ENCODE data around the gene ESRRA. TPM values are rescaled to one million over a fixed set of nuclear protein-coding genes. Genes with fewer than 3 reads are reported as not detected.

ESRRA gene
- total and polyA plus RNA-seq, 2 of the 8 experiments (the other 6 are each of a cell fraction or from before 2014, with no cell fraction given): 18.2 to 37.0 TPM

DNA sequence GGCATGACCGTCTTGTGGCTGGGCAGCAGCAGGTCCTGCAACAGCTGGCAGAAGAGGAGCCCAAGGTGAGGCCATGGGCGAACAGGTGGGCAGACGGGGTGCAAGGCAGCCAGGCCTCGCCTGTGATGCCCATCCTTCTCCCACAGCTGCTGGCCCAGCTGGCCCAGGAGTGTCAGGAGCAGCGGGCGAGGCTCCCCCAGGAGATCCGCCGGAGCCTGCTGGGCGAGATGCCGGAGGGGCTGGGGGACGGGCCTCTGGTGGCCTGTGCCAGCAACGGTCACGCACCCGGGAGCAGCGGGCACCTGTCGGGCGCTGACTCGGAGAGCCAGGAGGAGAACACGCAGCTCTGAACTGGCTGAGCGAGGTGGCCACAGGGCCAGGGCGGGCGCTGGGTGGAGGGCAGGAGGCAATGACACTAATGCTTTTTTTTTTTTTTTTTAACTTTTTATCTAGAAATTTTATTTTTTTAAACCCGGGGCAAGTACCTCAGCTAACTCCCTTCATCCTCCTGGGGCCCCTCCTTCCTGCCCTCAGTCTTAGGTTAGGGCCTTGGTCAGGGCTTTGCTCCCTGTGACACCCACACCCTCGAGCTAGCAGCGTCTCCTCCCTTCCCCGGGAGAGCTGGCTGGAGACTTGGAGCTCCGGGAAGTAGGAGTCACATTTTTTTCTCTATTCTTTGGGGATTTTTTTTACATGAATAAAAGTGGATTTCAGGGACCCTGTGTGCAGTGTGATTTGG is 37.9 kb upstream of the ESRRA start:
- peaks cover 0 to 11% (median 5%) of the 10 kb centered on the region in 4 experiments; a peak in 5 of 7 replicates for H3K4me1 ChIP-seq (replicated peaks in 1 of 4; ENCODE audit: control insufficient read depth in 3 of 4, insufficient read depth in 4 of 4, low read length in 3 of 4)
- no peak overlapping the region for H3K4ac ChIP-seq (replicated peaks; ENCODE audit: insufficient read length, low read depth, low read length)
- H2BK12ac ChIP-seq (ENCODE audit: low read depth, low read length): no peak overlapping the region
- H2AFZ ChIP-seq (ENCODE audit: low read length): no peak overlapping the region
- H3K79me2 ChIP-seq (ENCODE audit: control insufficient read depth in 1 of 2, insufficient read depth in 2 of 2, low read length in 2 of 2): 0 out of 4 replicates have a peak, but pooled peaks cover 0 to under 1% of the 10 kb centered on the region in 2 experiments
- 92% methylated on average over 27 of the region's 27 CpGs; no CpG with 5 or more reads in 1 of the 2 experiments for WGBS, 2 experiments (ENCODE audit: extremely low coverage in 1 of 2, insufficient coverage in 1 of 2, insufficient read length in 1 of 2, insufficient replicate concordance in 2 of 2, low coverage in 1 of 2, low lambda C conversion rate in 2 of 2, missing lambda C conversion rate in 1 of 2)
- no peak for FAIRE-seq
- no peak overlapping the region for H2BK15ac ChIP-seq (ENCODE audit: low read length)
- H4K20me1 ChIP-seq (replicated peaks in 1 of 2; ENCODE audit: control insufficient read depth in 1 of 2, insufficient read depth in 2 of 2, low read length in 2 of 2): peaks cover 4 to 9% of the 10 kb centered on the region in 2 experiments
- H3K36me3 ChIP-seq (ENCODE audit: control insufficient read depth in 2 of 4, insufficient read depth in 4 of 4, low read length in 3 of 4): peaks cover 10 to 41% (median 15%) of the 10 kb centered on the region in 4 experiments
- H3K23me2 ChIP-seq (ENCODE audit: low read depth, low read length): peaks cover 4% of the 10 kb centered on the region
- no peak overlapping the region for H2BK20ac ChIP-seq (ENCODE audit: low read length)
- no peak overlapping the region for H2AK5ac ChIP-seq (ENCODE audit: low read depth, low read length)
- H3K4me3 ChIP-seq (ENCODE audit: extremely low read depth in 1 of 4, insufficient read depth in 2 of 4, low read depth in 3 of 4, low read length in 4 of 4): no peak overlapping the region
- no peak overlapping the region for H4K8ac ChIP-seq (ENCODE audit: extremely low read depth, insufficient read depth, low read length)
- TF ChIP-seq USF2 (IDR thresholded peaks at IDR 0.05; ENCODE audit: low read length): no peak
- TF ChIP-seq RNF2 (IDR thresholded peaks at IDR 0.05; ENCODE audit: borderline replicate concordance, low read depth, low read length, missing control alignments, poor library complexity, severe bottlenecking): no peak
- TF ChIP-seq MAFK (IDR thresholded peaks at IDR 0.05; ENCODE audit: low read depth, low read length): no peak
- TF ChIP-seq TAF1 (IDR thresholded peaks at IDR 0.05; ENCODE audit: low read depth, low read length): no peak
- no peak for TF ChIP-seq GTF2F1 (IDR thresholded peaks at IDR 0.05; ENCODE audit: borderline replicate concordance, low read depth, low read length)
- TF ChIP-seq SP1 (IDR thresholded peaks at IDR 0.05; ENCODE audit: low read depth, low read length): no peak
- TF ChIP-seq TCF12 (IDR thresholded peaks at IDR 0.05; ENCODE audit: low read depth, low read length): no peak
- TF ChIP-seq KDM4A (IDR thresholded peaks at IDR 0.05; ENCODE audit: low read depth, low read length, severe bottlenecking): no peak
- no peak for TF ChIP-seq SIN3A (conservative IDR thresholded peaks at IDR 0.05 in 1 of 2, IDR thresholded peaks at IDR 0.05 in 1 of 2; ENCODE audit: low read depth in 1 of 2, low read length in 2 of 2)
- TF ChIP-seq, protein P1, sequence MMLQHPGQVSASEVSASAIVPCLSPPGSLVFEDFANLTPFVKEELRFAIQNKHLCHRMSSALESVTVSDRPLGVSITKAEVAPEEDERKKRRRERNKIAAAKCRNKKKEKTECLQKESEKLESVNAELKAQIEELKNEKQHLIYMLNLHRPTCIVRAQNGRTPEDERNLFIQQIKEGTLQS (IDR thresholded peaks at IDR 0.05; ENCODE audit: insufficient read depth, low read depth, low read length): no peak
- H3K9me3 ChIP-seq (ENCODE audit: insufficient read depth in 2 of 2, low read depth in 1 of 2, low read length in 1 of 2): no peaks in the 10 kb centered on the region
- no peak overlapping the region for H3K14ac ChIP-seq (ENCODE audit: insufficient read length)
- no peak overlapping the region for H2BK5ac ChIP-seq (ENCODE audit: low read depth, low read length)
- no peak overlapping the region for H3K23ac ChIP-seq (ENCODE audit: insufficient read length)
- no peak overlapping the region for H4K91ac ChIP-seq (replicated peaks; ENCODE audit: insufficient read length, low read length)
- H3K27ac ChIP-seq (ENCODE audit: low read depth, low read length): no peak overlapping the region
- H3K9ac ChIP-seq (replicated peaks in 1 of 4; ENCODE audit: extremely low read depth in 1 of 4, low read depth in 3 of 4, low read length in 3 of 4): no peak overlapping the region
- CTCF ChIA-PET (ENCODE audit: partially characterized antibody): interaction anchor here (0.6 to 13.7 kb wide), 12 partner anchors 11 to 1592 kb away, joined by 3 to 168 read pairs (median 4); partner anchors contain the start of genes BAD, CATSPERZ, ESRRA and NUDT22
- H3K18ac ChIP-seq (ENCODE audit: extremely low read depth, low read length): no peak overlapping the region
- no peak overlapping the region for H2BK120ac ChIP-seq (replicated peaks; ENCODE audit: low read depth, low read length)
- POLR2A ChIA-PET (ENCODE audit: partially characterized antibody): interaction anchor here (0.6 to 11.9 kb wide), 10 partner anchors 10 to 61 kb away, joined by 3 to 352 read pairs (median 36); partner anchors contain the start of genes BAD, ESRRA, FERMT3 and FKBP2
- H3K4me2 ChIP-seq (ENCODE audit: insufficient read depth in 1 of 2, low read depth in 2 of 2, low read length in 2 of 2): no peak overlapping the region
- no peak for DNase-seq (ENCODE audit: low read depth in 1 of 2, low spot score in 2 of 2)
- H3K79me1 ChIP-seq (ENCODE audit: low read depth, low read length): no peaks in the 10 kb centered on the region
- H4K5ac ChIP-seq (ENCODE audit: insufficient read length, low read depth, low read length): no peak overlapping the region
- no peak overlapping the region for H3K56ac ChIP-seq (replicated peaks; ENCODE audit: insufficient read length, low read depth, low read length)
- H3K27me3 ChIP-seq (replicated peaks in 1 of 4; ENCODE audit: control insufficient read depth in 3 of 4, extremely low read depth in 1 of 4, insufficient read depth in 3 of 4, low read length in 3 of 4): no peaks in the 10 kb centered on the region
